Liver (tissue), 9 donors: Measurements from ENCODE around the gene ANOS1. TPM values are rescaled to one million over a fixed set of nuclear protein-coding genes. Genes with fewer than 3 reads are reported as not detected.

Source experiments
- DNase-seq: peaks from one replicate; pipeline ENCODE4 v3.0.0-alpha.2; 2017; ENCODE audit warnings: low spot score
- H3K27ac ChIP-seq, 2 donors: one replicate each; pipeline ENCODE4 v1.7.0; 2013; ENCODE audit warnings: inconsistent platforms in 2 of 2, low read length in 2 of 2, control low read depth in 1 of 2, low read depth in 1 of 2, mild to moderate bottlenecking in 1 of 2
- H3K27me3 ChIP-seq, 4 donors: one replicate each; pipeline versions ENCODE4 v1.6.1 to v1.7.0; 2013; ENCODE audit warnings: low read length in 3 of 4, inconsistent platforms in 1 of 4, mild to moderate bottlenecking in 1 of 4, moderate library complexity in 1 of 4; ENCODE audit not compliant: control insufficient read depth in 4 of 4, insufficient read depth in 4 of 4
- H3K36me3 ChIP-seq, 4 donors: one replicate each; pipeline versions ENCODE4 v1.6.1 to v1.7.0; 2013; ENCODE audit warnings: low read length in 3 of 4, mild to moderate bottlenecking in 3 of 4, low read depth in 1 of 4, moderate library complexity in 1 of 4; ENCODE audit not compliant: control insufficient read depth in 4 of 4, insufficient read depth in 3 of 4
- H3K4me1 ChIP-seq, 4 donors: one replicate each; pipeline versions ENCODE4 v1.6.1 to v1.7.0; 2013; ENCODE audit warnings: low read length in 3 of 4, mild to moderate bottlenecking in 3 of 4, moderate library complexity in 1 of 4; ENCODE audit not compliant: control insufficient read depth in 4 of 4, insufficient read depth in 4 of 4
- H3K4me3 ChIP-seq, 3 donors: one replicate each; pipeline versions ENCODE4 v1.6.1 to v1.7.0; 2013; ENCODE audit warnings: low read length in 3 of 3, control low read depth in 1 of 3, low read depth in 1 of 3, mild to moderate bottlenecking in 1 of 3
- H3K9ac ChIP-seq, 2 donors: one replicate each; pipeline ENCODE4 v1.7.0; 2013; ENCODE audit warnings: low read length in 2 of 2, mild to moderate bottlenecking in 2 of 2, moderate library complexity in 2 of 2, control low read depth in 1 of 2, low read depth in 1 of 2
- H3K9me3 ChIP-seq, 4 donors: one replicate each; pipeline versions ENCODE4 v1.6.1 to v1.7.0; 2013; ENCODE audit warnings: low read length in 3 of 4; ENCODE audit not compliant: control insufficient read depth in 4 of 4
- ATF3 ChIP-seq: IDR thresholded peaks from 2 replicates; pipeline ENCODE4 v1.6.1; 2016; ENCODE audit warnings: antibody characterized with exemption
- CTCF ChIP-seq: fragments of 150-350 bp; IDR thresholded peaks from 2 replicates; pipeline ENCODE4 v1.5.1; 2017; ENCODE audit warnings: improper control_type of control experiment, low read depth, low read length; ENCODE audit not compliant: missing input control
- EGR1 ChIP-seq, 2 donors: IDR thresholded peaks; 2 replicates each; pipeline ENCODE4 v1.6.1; 2016 to 2018; ENCODE audit warnings: antibody characterized with exemption in 2 of 2, low read depth in 2 of 2
- FOXA1 ChIP-seq: IDR thresholded peaks from 2 replicates; pipeline ENCODE4 v1.6.1; 2016; ENCODE audit warnings: antibody characterized with exemption
- GABPA ChIP-seq, 2 donors: IDR thresholded peaks in 1 of 2; conservative IDR thresholded peaks in 1 of 2; 2 replicates each; pipeline ENCODE4 v1.6.1; 2016; ENCODE audit warnings: antibody characterized with exemption in 2 of 2, mild to moderate bottlenecking in 1 of 2, moderate library complexity in 1 of 2
- HNF4A ChIP-seq, 2 donors: conservative IDR thresholded peaks; 2 replicates each; pipeline ENCODE4 v1.6.1; 2016; ENCODE audit warnings: antibody characterized with exemption in 2 of 2, mild to moderate bottlenecking in 2 of 2
- HNF4G ChIP-seq: IDR thresholded peaks from 2 replicates; pipeline ENCODE4 v1.6.1; 2016; ENCODE audit warnings: antibody characterized with exemption
- JUND ChIP-seq, 2 donors: IDR thresholded peaks; 2 replicates each; pipeline ENCODE4 v1.6.1; 2016; ENCODE audit warnings: antibody characterized with exemption in 2 of 2
- MAX ChIP-seq: IDR thresholded peaks from 2 replicates; pipeline ENCODE4 v1.6.1; 2016; ENCODE audit warnings: antibody characterized with exemption
- NR2F2 ChIP-seq: IDR thresholded peaks from 2 replicates; pipeline ENCODE4 v1.6.1; 2016; ENCODE audit warnings: antibody characterized with exemption
- RAD21 ChIP-seq, 2 donors: IDR thresholded peaks; 2 replicates each; pipeline ENCODE4 v1.6.1; 2016; ENCODE audit warnings: antibody characterized with exemption in 2 of 2, mild to moderate bottlenecking in 2 of 2
- REST ChIP-seq: IDR thresholded peaks from 2 replicates; pipeline ENCODE4 v1.6.1; 2016; ENCODE audit warnings: antibody characterized with exemption, mild to moderate bottlenecking
- RXRA ChIP-seq, 2 donors: IDR thresholded peaks; 2 replicates each; pipeline ENCODE4 v1.6.1; 2017 to 2018; ENCODE audit warnings: antibody characterized with exemption in 2 of 2, mild to moderate bottlenecking in 1 of 2
- SP1 ChIP-seq: IDR thresholded peaks from 2 replicates; pipeline ENCODE4 v1.6.1; 2018; ENCODE audit warnings: antibody characterized with exemption, mild to moderate bottlenecking
- TAF1 ChIP-seq: conservative IDR thresholded peaks from 2 replicates; pipeline ENCODE4 v1.6.1; 2016; ENCODE audit warnings: antibody characterized with exemption, mild to moderate bottlenecking
- ZBTB33 ChIP-seq: IDR thresholded peaks from 2 replicates; pipeline ENCODE4 v1.6.1; 2016; ENCODE audit warnings: antibody characterized with exemption
- WGBS: extraction: QIAGEN DNeasy Blood & Tissue Kit; methylation state at CpG from one replicate; pipeline ENCODE4 v1.1.7; 2013; 5-methylcytosine and 5-hydroxymethylcytosine counted together
- polyA plus RNA-seq, 2 donors: library from polyadenylated mRNA; stranded (reverse) in 1 of 2; unstranded in 1 of 2; fragments of 200-250 nt in 1 of 2; fragments of >200 nt in 1 of 2; fragmentation: Nextera tagmentation in 1 of 2; extraction: Ambion mirVana in 1 of 2; gene quantifications; one replicate each; pipeline versions ENCODE4 v1.2.1 to v1.2.3, GENCODE V29; 2013 to 2015
- total RNA-seq, 2 donors: library from RNA; depleted of rRNA; stranded (reverse); fragments of >200 nt; gene quantifications; one replicate each; pipeline ENCODE4 v1.2.3, GENCODE V29; 2014
- donor health status: healthy.
- donor health status: healthy.
- donor health status: healthy.
- donor health status: healthy.
- donor health status: healthy.

Gene ANOS1
- total and polyA plus RNA-seq, 4 donors = 0.08 to 1.6 (median 0.27) TPM

- H3K27me3 ChIP-seq = no peaks in the 10 kb centered on the region
- no peak overlapping the region for H3K9ac ChIP-seq
- TF ChIP-seq TAF1 (no peak), EGR1 (IDR thresholded peaks at IDR 0.05; ENCODE audit: low read depth in 2 of 2) (no peak), RXRA (IDR thresholded peaks at IDR 0.05) (no peak), HNF4G (no peak)
- no peak for DNase-seq
- H3K9me3 ChIP-seq = no peaks in the 10 kb centered on the region
- no peak overlapping the region for H3K27ac ChIP-seq
- H3K36me3 ChIP-seq = no peaks in the 10 kb centered on the region
- H3K4me1 ChIP-seq = no peaks in the 10 kb centered on the region
- H3K4me3 ChIP-seq = no peak overlapping the region
- WGBS = 78% methylated on average over 2 of the region's 2 CpGs
These were observed 211.1 kb downstream of the ANOS1 start for GRCh38 chrX:8520791-8521190.

GRCh38 chrX:8520178-8520577, 211.8 kb downstream of the ANOS1 start:
- no peak overlapping the region for H3K27ac ChIP-seq
- H3K27me3 ChIP-seq = no peaks in the 10 kb centered on the region
- H3K4me3 ChIP-seq = no peak overlapping the region
- no peak overlapping the region for H3K9ac ChIP-seq
- no peaks in the 10 kb centered on the region for H3K36me3 ChIP-seq
- no peak for DNase-seq
- no peak for TF ChIP-seq JUND (IDR thresholded peaks at IDR 0.05)
- TF ChIP-seq ZBTB33 = no peak
- TF ChIP-seq MAX = no peak
- no peak for TF ChIP-seq REST
- no peak for TF ChIP-seq CTCF
- no peak for TF ChIP-seq HNF4A (conservative IDR thresholded peaks at IDR 0.05)
- no peak for TF ChIP-seq TAF1
- no peak for TF ChIP-seq HNF4G
- TF ChIP-seq RXRA (IDR thresholded peaks at IDR 0.05) = no peak
- no peak for TF ChIP-seq NR2F2
- TF ChIP-seq SP1 = no peak
- TF ChIP-seq RAD21 (IDR thresholded peaks at IDR 0.05) = no peak
- TF ChIP-seq ATF3 = no peak
- no peak for TF ChIP-seq FOXA1
- TF ChIP-seq EGR1 (IDR thresholded peaks at IDR 0.05; ENCODE audit: low read depth in 2 of 2) = no peak
- TF ChIP-seq GABPA (IDR thresholded peaks at IDR 0.05 in 1 of 2, conservative IDR thresholded peaks at IDR 0.05 in 1 of 2) = no peak
- 59% methylated on average over 3 of the region's 3 CpGs for WGBS
- no peaks in the 10 kb centered on the region for H3K4me1 ChIP-seq
- no peaks in the 10 kb centered on the region for H3K9me3 ChIP-seq
